ENCODE results near the gene SH3GL1. TPM values are rescaled to one million over a fixed set of nuclear protein-coding genes. Genes with fewer than 3 reads are reported as not detected.

SH3GL1 gene
- total and polyA plus RNA-seq, 9 of the 15 experiments (the other 6 are each of a cell fraction or from before 2014, with no cell fraction given) = 1.7 to 75.3 (median 25.7) TPM

DNA sequence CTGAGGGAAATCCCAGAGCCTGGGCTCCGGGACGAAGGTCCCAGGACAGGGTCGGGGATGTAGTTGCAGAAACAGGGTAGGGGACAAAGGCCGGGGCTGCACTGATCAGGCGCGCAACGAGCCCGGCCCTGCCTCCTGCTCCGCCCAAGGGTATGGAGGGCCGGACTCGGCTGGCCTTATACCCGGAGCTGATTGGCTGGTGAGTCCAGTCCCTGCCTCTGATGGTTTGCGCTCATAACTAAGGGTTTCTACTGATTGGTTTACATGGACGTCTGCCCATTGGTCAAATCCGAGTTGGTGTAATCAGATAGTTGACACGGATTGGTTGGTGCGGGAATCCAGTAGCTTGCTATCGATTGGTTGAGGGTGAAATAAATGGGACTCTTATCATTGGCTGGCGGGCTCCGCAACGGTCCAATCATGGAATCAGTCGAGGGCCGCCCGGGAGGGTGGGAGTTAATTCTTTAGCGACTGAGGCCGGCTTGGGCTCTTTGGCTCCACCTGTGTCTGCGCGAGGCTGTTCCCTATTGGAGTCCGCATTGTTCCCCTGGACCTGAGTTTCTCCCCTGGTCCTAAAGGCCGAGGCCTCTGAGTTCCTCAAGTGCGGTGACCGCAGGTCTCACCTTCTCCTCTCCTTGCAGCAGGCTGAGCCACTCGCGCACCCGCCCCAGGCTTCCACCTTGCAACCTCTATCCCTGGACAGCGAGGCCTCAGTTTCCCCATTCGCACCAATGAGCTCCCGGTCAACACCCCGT, 57.6 kb downstream of the SH3GL1 start (continued):
- TF ChIP-seq RFX7 (CRISPR knock-in tag; IDR thresholded peaks at IDR 0.05) (no peak), ZFPM2 (CRISPR knock-in tag; IDR thresholded peaks at IDR 0.05) (no peak), FIP1L1 (IDR thresholded peaks at IDR 0.05; ENCODE audit: low read depth, low read length, poor library complexity, severe bottlenecking) (no peak), DACH1 (IDR thresholded peaks at IDR 0.05; ENCODE audit: partially characterized antibody) (no peak), CHD2 (IDR thresholded peaks at IDR 0.05; ENCODE audit: low read depth, low read length) (peak; percentile 94), FOXJ2 (tag; IDR thresholded peaks at IDR 0.05) (peak; percentile 99), ZNF146 (CRISPR knock-in tag; IDR thresholded peaks at IDR 0.05; ENCODE audit: unreplicated experiment) (no peak), DIDO1 (tag; IDR thresholded peaks at IDR 0.05; ENCODE audit: low read depth) (0 out of 2 replicates have a peak, but pooled peaks have one; percentile 39), RBM25 (IDR thresholded peaks at IDR 0.05; ENCODE audit: low read depth, low read length, severe bottlenecking) (peak; percentile 99), NR0B1 (IDR thresholded peaks at IDR 0.05; ENCODE audit: partially characterized antibody) (no peak), LEF1 (IDR thresholded peaks at IDR 0.05) (peak; percentile 76; the same call in 1 of the 2 replicates), SUPT5H (IDR thresholded peaks at IDR 0.05) (peak; percentile 86)
- TF ChIP-seq, protein P1, sequence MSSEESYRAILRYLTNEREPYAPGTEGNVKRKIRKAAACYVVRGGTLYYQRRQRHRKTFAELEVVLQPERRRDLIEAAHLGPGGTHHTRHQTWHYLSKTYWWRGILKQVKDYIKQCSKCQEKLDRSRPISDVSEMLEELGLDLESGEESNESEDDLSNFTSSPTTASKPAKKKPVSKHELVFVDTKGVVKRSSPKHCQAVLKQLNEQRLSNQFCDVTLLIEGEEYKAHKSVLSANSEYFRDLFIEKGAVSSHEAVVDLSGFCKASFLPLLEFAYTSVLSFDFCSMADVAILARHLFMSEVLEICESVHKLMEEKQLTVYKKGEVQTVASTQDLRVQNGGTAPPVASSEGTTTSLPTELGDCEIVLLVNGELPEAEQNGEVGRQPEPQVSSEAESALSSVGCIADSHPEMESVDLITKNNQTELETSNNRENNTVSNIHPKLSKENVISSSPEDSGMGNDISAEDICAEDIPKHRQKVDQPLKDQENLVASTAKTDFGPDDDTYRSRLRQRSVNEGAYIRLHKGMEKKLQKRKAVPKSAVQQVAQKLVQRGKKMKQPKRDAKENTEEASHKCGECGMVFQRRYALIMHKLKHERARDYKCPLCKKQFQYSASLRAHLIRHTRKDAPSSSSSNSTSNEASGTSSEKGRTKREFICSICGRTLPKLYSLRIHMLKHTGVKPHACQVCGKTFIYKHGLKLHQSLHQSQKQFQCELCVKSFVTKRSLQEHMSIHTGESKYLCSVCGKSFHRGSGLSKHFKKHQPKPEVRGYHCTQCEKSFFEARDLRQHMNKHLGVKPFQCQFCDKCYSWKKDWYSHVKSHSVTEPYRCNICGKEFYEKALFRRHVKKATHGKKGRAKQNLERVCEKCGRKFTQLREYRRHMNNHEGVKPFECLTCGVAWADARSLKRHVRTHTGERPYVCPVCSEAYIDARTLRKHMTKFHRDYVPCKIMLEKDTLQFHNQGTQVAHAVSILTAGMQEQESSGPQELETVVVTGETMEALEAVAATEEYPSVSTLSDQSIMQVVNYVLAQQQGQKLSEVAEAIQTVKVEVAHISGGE (CRISPR knock-in tag; IDR thresholded peaks at IDR 0.05) = peak in 2 of 3 experiments; percentile 28 to 96; a peak in 2 of 6 replicates
- TF ChIP-seq, protein P2, sequence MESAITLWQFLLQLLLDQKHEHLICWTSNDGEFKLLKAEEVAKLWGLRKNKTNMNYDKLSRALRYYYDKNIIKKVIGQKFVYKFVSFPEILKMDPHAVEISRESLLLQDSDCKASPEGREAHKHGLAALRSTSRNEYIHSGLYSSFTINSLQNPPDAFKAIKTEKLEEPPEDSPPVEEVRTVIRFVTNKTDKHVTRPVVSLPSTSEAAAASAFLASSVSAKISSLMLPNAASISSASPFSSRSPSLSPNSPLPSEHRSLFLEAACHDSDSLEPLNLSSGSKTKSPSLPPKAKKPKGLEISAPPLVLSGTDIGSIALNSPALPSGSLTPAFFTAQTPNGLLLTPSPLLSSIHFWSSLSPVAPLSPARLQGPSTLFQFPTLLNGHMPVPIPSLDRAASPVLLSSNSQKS (CRISPR knock-in tag; IDR thresholded peaks at IDR 0.05) = peak; percentile 64; the same call in 1 of the 2 replicates
- TF ChIP-seq, protein P3, sequence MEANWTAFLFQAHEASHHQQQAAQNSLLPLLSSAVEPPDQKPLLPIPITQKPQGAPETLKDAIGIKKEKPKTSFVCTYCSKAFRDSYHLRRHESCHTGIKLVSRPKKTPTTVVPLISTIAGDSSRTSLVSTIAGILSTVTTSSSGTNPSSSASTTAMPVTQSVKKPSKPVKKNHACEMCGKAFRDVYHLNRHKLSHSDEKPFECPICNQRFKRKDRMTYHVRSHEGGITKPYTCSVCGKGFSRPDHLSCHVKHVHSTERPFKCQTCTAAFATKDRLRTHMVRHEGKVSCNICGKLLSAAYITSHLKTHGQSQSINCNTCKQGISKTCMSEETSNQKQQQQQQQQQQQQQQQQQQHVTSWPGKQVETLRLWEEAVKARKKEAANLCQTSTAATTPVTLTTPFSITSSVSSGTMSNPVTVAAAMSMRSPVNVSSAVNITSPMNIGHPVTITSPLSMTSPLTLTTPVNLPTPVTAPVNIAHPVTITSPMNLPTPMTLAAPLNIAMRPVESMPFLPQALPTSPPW (CRISPR knock-in tag; IDR thresholded peaks at IDR 0.05) = peak; percentile 80
- TF ChIP-seq, protein P4, sequence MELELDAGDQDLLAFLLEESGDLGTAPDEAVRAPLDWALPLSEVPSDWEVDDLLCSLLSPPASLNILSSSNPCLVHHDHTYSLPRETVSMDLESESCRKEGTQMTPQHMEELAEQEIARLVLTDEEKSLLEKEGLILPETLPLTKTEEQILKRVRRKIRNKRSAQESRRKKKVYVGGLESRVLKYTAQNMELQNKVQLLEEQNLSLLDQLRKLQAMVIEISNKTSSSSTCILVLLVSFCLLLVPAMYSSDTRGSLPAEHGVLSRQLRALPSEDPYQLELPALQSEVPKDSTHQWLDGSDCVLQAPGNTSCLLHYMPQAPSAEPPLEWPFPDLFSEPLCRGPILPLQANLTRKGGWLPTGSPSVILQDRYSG (tag; conservative IDR thresholded peaks at IDR 0.05; ENCODE audit: low read depth) = peak; percentile 99
- TF ChIP-seq, protein P5, sequence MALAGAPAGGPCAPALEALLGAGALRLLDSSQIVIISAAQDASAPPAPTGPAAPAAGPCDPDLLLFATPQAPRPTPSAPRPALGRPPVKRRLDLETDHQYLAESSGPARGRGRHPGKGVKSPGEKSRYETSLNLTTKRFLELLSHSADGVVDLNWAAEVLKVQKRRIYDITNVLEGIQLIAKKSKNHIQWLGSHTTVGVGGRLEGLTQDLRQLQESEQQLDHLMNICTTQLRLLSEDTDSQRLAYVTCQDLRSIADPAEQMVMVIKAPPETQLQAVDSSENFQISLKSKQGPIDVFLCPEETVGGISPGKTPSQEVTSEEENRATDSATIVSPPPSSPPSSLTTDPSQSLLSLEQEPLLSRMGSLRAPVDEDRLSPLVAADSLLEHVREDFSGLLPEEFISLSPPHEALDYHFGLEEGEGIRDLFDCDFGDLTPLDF (CRISPR knock-in tag; IDR thresholded peaks at IDR 0.05) = no peak

Measured in K562 (cell line).